HG02763 (cell line): ENCODE results near the gene EVL.
A peak's percentile ranks its signal among the peaks of the same experiment; 100 is the strongest.
"Not testable (repeated sequence)": the region's sequence is repeated elsewhere in the genome, so short reads cannot be mapped to it uniquely, and the experiment has no call there.

Source experiments
- ATAC-seq: cut with Tn5 transposase; IDR thresholded peaks from one replicate; pipeline ENCODE4 v1.9.1; 2021; ENCODE audit warnings: mild to moderate bottlenecking, moderate library complexity; ENCODE audit not compliant: unreplicated experiment

Gene EVL

GRCh38 chr14:100065111-100065871 lies at the start of gene EVL:
TSS of gene EVL (plus strand) at chr14:100065422. CDS start at chr14:100065501, 79 bp downstream.
- peak; percentile 47 for ATAC-seq

DNA sequence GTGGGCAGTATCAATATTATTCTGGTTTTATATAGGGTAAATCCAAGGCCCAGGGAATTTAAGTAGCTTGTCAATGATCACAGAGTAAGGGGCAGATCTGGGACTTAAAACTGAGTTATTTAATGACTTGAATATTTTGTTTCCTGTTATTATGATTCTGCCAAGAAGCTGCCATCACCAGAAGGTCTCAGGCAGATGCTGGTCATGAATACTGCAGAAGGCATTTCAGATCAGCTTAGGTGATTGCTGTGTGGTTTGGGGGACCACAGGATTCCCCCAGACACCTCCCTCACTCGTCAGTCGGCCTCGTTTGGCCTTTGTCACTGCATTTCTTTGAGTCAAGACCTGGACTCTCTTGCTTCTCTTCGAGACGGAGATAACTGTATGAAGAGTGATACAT lies 47.7 kb upstream of the EVL start:
- ATAC-seq: no peak

GRCh38 chr14:100018054-100018453 lies 47.2 kb upstream of the EVL start:
- no peak for ATAC-seq

- no peak for ATAC-seq
These were observed 46.7 kb upstream of the EVL start for GRCh38 chr14:100018482-100018881.

DNA sequence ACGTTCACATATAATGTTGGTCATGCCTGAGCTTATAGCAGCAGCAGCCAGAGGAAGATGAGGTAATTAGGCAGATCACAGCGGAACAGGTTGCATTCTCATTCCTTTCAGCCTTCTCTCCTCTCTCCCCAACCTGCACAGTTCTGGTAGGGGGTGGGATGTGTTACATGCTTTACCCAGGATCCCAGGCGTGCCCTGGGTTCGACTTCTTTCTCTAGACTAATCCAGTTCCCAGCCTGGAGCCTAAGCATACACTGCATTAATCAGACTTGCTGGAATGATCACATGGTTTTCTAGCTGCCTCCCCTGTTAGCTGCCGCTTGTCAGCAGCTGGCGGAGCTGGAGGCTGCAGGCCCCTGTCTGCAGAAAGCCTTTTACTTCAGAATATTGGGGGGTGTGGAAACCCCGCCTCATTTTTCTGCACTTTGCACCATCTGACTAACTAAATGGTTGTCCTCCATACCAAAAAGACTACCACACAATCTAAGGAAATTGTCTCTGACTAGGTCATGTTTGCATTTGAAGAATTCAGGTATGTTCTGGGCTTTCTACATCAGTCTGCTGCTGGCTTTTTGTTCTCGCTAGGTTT lies 46.0 kb upstream of the EVL start:
- ATAC-seq: no peak

DNA sequence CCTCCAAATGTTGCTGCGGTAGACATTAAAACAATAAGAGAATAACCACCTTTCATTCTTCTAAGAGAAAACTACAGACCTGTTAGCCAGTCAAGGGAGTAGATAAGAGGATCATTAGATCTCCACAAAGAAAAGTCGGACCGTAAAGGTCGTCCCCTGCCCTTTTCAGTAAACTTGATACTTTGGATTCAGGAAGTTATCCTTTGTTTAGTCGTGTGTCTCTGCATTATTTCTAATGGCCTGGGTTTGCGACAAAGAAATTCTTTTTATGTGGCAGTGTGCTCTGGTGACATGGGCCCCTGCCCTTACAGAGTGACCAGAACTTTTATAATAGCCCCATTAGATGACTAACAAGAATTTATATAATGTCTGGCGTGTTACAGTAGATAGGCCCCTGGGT lies 44.6 kb upstream of the EVL start:
- no peak for ATAC-seq

- no peak for ATAC-seq
These were observed 42.3 kb upstream of the EVL start for GRCh38 chr14:100022772-100023451.

DNA sequence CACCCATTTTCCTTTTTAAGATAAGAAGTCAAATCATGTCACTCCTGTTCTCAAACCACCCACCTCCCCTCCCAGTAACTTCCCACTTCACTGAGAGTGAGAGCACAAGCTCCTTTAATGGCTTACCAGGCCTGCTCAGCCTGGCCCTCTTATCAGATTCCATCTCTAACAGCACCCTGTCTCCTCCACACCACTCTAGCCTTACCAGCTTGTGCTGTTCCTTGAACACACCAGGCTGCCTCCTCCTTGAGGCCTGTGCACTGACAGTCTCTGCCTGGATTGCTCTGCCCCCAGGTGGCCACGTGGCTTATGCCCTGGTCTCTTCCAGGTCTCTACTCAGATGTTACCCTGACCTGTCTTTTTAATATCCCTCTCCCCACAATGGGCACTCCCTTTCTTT lies 40.1 kb upstream of the EVL start:
- no peak for ATAC-seq

DNA sequence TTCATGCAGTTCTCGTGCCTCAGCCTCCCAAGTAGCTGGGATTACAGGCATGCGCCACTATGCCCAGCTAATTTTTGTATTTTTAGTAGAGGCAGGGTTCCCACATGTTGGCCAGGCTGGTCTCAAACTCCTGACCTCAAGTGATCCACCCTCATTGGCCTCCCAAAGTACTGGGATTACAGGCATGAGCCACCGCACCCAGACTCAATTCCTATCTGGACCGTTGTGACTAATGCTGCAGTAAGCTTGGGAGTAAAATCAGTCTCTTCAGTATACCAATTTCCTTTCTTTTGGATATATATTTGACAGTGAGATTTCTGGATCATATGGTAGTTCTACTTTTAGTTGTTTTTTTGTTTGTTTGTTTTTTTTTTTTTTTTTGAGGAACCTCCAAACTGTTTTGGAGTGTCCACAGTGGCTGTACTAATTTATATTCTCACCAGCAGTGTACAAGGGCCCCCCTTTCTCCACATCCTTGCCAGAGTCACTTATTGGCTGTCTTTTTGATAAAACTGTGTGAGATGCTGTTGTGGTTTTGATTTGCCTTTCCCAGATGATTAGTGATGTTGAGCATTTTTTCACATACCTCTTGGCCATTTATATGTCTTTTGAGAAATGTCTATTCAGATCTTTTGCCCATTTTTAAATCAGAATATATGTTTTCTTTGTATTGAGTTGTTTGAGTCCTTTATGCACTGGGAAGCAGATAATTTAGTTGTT lies 37.3 kb upstream of the EVL start:
- no peak for ATAC-seq

GRCh38 chr14:100028990-100029677 lies 36.1 kb upstream of the EVL start:
- ATAC-seq: no peak

DNA sequence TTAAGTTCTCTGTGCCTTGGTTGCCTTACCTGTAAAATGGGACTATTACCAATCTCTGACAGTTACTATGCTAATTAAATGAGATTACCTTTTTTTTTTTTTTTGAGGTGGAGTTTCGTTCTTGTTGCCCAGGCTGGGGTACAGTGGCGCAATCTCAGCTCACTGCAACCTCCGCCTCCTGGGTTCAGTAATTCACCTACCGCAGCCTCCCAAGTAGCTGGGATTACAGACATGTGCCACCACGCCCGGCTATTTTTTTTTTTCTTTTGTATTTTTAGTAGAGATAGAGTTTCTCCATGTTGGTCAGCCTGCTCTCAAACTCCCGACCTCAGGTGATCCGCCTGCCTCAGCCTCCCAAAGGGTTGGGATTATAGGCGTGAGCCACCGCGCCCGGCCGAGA lies 35.2 kb upstream of the EVL start:
- ATAC-seq: not testable (repeated sequence)

GRCh38 chr14:100030452-100031153 lies 34.6 kb upstream of the EVL start:
- ATAC-seq: no peak

GRCh38 chr14:100031506-100032281 lies 33.5 kb upstream of the EVL start:
- ATAC-seq: no peak

- ATAC-seq: no peak
These were observed 32.5 kb upstream of the EVL start for GRCh38 chr14:100032738-100033137.

DNA sequence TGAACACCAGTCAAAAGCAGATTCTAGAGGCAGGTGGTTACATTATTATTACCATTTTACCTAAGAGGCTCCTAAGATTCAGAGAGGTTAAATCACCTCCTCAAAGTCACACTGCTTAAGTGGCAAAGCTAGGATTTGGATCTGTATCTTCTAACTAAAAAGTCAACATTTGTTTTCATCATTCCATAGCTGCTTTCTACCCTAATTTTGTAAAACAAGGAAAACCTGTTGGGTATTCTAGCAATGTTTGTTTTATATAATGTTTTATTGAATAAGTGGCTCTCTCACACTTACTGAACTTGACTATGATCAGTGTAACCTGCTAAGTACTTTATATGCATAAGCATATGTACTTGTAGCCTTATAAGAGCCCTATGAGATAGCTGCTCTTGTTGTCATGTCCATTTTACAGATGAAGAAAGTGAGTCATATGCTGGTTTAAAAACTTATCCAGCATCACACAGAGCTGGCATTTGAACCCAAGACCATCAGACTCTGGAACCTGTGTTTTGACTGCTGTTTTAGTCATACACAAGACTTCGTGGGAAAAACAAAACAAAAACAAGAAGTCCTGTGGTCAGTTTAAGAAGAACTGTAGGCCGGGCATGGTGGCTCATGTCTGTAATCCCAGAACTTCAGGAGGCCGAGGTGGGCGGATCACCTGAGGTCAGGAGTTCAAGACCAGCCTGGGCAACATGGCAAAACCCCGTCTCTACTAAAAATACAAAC lies 31.7 kb upstream of the EVL start:
- ATAC-seq: no peak

- ATAC-seq: no peak
These were observed 30.8 kb upstream of the EVL start for GRCh38 chr14:100034468-100034867.

- no peak for ATAC-seq
These were observed 30.2 kb upstream of the EVL start for GRCh38 chr14:100034961-100035500.

DNA sequence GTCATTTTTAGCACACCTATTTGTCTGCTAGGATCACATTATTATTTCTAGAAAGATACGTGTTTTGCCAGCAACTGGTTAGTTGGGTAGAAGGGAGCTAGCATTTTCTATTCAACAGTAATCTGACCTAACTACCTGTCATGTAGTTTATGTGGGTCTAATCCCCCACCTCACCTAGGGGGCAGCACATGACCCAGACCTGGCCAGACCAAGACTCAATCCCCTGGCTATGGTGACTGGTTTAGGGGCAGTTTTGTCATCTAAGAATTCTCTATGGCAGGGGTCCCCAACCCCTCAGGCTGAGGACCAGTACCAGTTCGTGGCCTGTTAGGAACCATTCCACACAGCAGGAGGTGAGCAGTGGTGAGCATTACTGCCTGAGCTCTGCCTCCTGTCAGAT lies 29.5 kb upstream of the EVL start:
- ATAC-seq: no peak

- ATAC-seq: no peak
These were observed 27.9 kb upstream of the EVL start for GRCh38 chr14:100037353-100037752.
